Fibroblast of skin of back (primary cell): Measurements from ENCODE around the gene IQSEC1.
A peak's percentile ranks its signal among the peaks of the same experiment; 100 is the strongest.

ENCODE experiments used
- DNase-seq: peaks from one replicate; pipeline ENCODE4 v3.0.0-alpha.2; 2013

IQSEC1 gene

GRCh38 chr3:12947504-12948369 is 125.5 kb downstream of the IQSEC1 start:
- peak; percentile 71 for DNase-seq

- DNase-seq = peak; percentile 50
These were observed 126.4 kb downstream of the IQSEC1 start for GRCh38 chr3:12946649-12947316.

GRCh38 chr3:12946251-12946648 is 127.0 kb downstream of the IQSEC1 start:
- DNase-seq = no peak

- no peak for DNase-seq
These were observed 128.4 kb downstream of the IQSEC1 start for GRCh38 chr3:12944849-12945248.

GRCh38 chr3:12944413-12944812 is 128.8 kb downstream of the IQSEC1 start:
- no peak for DNase-seq

- no peak for DNase-seq
These were observed 129.9 kb downstream of the IQSEC1 start for GRCh38 chr3:12943124-12944021.

- no peak for DNase-seq
These were observed 131.7 kb downstream of the IQSEC1 start for GRCh38 chr3:12941495-12942023.

GRCh38 chr3:12940854-12941253 is 132.4 kb downstream of the IQSEC1 start:
- DNase-seq = no peak

GRCh38 chr3:12939137-12939536 is 134.1 kb downstream of the IQSEC1 start:
- no peak for DNase-seq

GRCh38 chr3:12938258-12938711 is 134.9 kb downstream of the IQSEC1 start:
- DNase-seq = peak; percentile 44

GRCh38 chr3:12935861-12936830 is 137.1 kb downstream of the IQSEC1 start:
- DNase-seq = no peak

GRCh38 chr3:12935023-12935860 is 138.0 kb downstream of the IQSEC1 start:
- DNase-seq = peak; percentile 24

GRCh38 chr3:12934431-12934830 is 138.8 kb downstream of the IQSEC1 start:
- peak; percentile 34 for DNase-seq

- no peak for DNase-seq
These were observed 139.3 kb downstream of the IQSEC1 start for GRCh38 chr3:12933901-12934300.

- DNase-seq = no peak
These were observed 140.5 kb downstream of the IQSEC1 start for GRCh38 chr3:12932754-12933153.

- DNase-seq = no peak
These were observed 140.9 kb downstream of the IQSEC1 start for GRCh38 chr3:12932347-12932746.

GRCh38 chr3:12931273-12931905 is 141.8 kb downstream of the IQSEC1 start:
- no peak for DNase-seq

- no peak for DNase-seq
These were observed 143.4 kb downstream of the IQSEC1 start for GRCh38 chr3:12929801-12930200.

GRCh38 chr3:12926660-12927059 is 146.6 kb downstream of the IQSEC1 start:
- DNase-seq = no peak

- DNase-seq = no peak
These were observed 147.6 kb downstream of the IQSEC1 start for GRCh38 chr3:12925648-12926047.
